Stimulated activated CD8-positive, alpha-beta memory T cell treated with anti-CD3 and anti-CD28 coated beads, Interleukin-4, amount 100 ng/mL, for 48 hours (primary cell): ENCODE results near the gene RANBP10.
"Not testable (repeated sequence)": the region's sequence is repeated elsewhere in the genome, so short reads cannot be mapped to it uniquely, and the experiment has no call there.

ENCODE experiments used
- DNase-seq: peaks from one replicate; pipeline ENCODE4 v3.0.0-alpha.2; 2020

Gene RANBP10

GRCh38 chr16:67707790-67708189 lies 98.6 kb downstream of the RANBP10 start:
- no peak for DNase-seq

DNA sequence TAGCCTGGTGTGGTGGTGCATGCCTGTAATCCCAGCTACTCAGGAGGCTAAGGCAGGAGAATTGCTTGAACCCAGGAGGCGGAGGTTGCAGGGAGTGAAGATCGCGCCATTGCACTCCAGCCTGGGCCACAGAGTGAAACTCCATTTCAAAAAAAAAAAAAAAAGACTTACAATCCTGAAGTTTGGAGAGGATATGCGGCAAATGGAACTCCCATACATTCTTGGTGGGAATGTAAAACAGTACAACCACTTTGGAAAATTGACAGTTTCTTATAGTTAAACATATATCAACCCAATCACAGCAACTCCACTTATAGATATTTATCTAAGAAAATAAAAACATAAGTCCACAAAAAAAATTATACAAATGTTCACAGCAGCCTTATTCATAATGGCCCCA lies 99.2 kb downstream of the RANBP10 start:
- no peak for DNase-seq

DNA sequence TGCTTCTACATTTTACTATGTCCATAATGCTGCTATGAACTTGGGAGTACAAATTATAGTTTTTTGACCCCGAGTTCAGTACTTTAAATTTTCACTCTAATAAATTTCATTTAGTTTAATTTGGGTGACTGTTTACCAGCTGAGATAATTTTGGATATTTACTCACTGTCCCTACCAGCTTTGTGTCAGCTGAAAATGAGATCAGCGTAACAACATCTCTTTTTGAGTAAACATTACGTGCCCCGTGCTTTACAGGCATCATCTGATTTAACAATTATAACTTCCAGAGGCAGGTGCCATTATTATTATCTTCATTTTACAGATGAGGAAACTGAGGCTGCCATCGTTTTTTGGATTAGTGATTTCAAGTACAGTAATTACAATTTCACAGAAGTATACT lies 102.2 kb downstream of the RANBP10 start:
- no peak for DNase-seq

GRCh38 chr16:67703626-67704025 lies 102.7 kb downstream of the RANBP10 start:
- DNase-seq, result no peak

DNA sequence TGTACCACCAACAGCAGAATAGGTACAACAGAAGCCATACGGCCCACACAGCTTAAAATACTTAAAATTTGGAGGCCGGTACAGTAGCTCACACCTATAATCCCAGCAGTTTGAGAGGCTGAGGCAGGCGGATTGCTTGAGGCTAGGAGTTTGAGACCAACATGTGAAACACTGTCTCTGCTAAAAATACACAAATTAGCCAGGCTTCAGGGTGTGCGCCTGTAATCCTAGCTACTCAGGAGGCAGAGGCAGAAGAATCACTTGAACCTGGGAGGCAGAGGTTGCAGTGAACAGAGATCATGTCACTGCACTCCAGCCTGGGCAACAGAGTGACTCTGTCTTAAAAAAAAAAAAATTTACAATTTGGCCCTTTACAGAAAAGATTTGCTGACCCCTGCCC lies 104.2 kb downstream of the RANBP10 start:
- no peak for DNase-seq

GRCh38 chr16:67701420-67701819 lies 104.9 kb downstream of the RANBP10 start:
- DNase-seq, result no peak

DNA sequence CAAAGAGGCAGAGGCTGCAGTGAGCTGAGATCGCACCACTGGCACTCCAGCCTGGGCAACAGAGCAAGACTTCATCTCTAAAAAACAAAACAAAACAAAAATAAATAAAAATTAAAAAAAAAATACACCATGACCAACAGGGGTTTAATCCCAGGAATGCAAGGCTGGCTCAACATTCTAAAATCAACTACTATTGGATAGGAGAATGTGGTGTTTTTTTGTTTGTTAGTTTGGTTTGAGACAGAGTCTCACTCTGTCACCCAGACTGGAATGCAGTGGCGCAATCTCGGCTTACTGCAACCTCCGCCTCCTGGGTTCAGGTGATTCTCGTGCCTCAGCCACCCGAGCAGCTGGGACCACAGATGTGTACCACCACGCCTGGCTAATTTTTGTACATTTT lies 107.1 kb downstream of the RANBP10 start:
- DNase-seq, result no peak

- no peak for DNase-seq
Measured at GRCh38 chr16:67697422-67698185, 108.8 kb downstream of the RANBP10 start.

DNA sequence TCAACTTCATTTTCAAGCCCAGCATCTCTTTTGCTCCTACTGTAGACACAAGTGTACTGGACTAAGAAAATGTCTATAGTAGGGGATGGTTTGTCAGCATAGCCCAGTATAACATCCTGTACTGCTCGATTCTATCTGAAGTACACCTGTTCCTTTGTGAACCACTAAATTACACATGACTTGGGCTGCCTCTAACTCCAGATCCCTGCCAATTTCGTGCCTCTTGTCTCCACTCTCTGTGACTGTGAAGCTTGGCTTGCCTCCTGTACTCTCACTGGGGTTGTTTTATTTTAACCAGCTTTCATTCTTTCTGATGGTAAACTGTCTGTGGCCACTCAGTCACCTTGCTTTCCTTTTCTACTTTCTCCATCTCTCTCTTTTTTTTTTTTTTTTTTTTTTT lies 111.7 kb downstream of the RANBP10 start:
- DNase-seq, result no peak

GRCh38 chr16:67693517-67694285 lies 112.7 kb downstream of the RANBP10 start:
- DNase-seq, result not testable (repeated sequence)

DNA sequence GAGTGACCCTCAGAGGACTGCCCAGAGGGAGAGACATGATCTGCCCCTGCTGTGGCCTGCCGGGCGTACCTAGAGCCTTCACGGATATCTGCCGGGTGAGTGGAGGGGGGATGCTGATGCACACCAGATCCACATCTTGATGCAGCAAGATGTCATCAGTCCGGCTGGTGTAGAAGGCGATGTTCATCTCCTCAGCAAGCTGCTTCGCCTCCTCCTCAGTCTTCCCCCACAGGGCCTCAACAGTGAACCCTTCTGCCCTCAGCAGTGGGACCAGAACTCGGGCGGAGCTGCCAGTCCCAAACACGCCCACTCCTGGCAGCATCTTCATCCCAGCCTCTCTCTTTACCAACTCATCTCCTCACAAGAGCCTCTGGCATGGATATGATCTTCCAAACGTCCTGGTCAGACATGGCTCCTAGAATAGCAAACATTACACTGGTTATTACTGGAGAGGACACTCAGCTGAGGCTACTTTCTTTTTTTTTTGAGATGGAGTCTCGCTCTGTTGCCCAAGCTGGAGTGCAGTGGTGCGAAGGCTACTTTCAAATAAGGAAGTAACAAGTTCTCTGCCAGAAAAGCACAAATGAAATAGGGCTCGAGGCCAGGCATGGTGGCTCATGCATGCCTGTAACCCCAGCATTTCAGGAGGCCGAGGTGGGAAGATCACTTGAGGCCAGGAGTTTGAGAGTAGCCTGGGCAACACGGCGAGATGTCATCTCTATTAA lies 120.8 kb downstream of the RANBP10 start:
- DNase-seq, result no peak

GRCh38 chr16:67683767-67684166 lies 122.6 kb downstream of the RANBP10 start:
- DNase-seq, result no peak

- DNase-seq, result no peak
Measured at GRCh38 chr16:67679935-67680897, 126.1 kb downstream of the RANBP10 start.

DNA sequence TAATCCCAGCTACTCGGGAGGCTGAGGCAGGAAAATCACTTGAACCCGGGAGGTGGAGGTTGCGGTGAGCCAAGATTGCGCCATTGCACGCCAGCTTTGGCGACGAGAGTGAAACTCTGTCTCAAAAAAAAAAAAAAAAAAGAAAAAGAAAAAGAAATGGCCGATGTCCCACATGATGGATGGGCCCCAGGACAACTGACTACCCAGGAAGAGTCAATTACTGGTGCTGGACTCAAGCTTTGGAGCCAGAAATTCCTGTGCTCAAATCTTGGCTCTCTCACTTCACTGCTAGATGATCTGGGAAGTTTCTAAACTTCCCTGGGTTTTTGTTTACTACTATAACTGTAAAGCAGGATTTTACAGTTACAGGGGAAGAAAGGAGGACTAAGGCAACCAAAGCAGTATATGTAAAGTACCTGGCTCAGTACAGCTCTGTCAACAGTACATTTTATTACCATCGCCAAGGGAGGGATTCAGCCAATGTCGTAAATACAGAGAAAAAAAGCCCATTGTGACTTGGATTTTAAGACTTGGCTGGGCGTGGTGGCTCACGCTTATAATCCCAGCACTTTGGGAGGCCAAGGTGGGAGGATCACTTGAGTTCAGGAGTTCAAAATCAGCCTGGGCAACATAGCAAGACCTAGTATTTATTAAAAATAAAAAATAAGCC lies 127.9 kb downstream of the RANBP10 start:
- no peak for DNase-seq

DNA sequence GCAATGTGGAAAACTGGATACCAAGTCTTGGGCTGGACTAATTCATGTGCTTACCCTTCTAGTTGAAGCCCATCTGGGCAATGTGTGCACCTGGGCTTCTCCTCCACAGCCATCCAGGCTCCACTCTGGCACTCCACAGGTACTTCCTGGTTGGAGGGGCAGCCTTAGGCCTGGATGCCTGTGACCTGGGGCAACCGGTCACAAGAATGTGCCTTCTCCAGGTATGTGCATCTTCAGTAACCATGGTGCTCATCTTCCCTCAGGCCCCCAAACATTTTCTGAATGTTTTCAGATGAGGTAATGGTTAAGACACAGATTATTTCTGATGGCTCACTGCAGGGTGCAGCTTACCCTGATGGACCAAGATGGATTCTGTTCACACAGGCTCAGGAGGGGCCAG lies 128.6 kb downstream of the RANBP10 start:
- DNase-seq, result no peak

DNA sequence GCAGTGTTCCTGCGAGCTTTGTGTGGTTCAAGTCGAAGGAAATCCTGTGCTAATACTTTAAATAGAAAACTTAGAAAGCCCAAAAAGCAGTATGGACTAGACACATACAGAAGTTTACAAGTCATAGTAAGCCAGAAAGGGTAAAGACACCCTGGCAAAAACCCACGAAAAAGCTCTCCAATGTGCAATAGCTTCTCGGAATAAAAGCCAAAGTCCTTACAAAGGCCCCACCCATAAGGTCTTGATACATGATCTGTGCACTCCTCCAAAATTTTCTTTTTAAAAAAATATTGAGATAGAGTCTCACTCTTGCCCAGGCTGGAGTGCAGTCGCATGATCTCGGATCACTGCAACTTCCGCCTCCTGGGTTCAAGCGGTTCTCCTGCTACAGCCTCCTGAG lies 129.4 kb downstream of the RANBP10 start:
- DNase-seq, result no peak

GRCh38 chr16:67676516-67676915 lies 129.8 kb downstream of the RANBP10 start:
- DNase-seq, result no peak

DNA sequence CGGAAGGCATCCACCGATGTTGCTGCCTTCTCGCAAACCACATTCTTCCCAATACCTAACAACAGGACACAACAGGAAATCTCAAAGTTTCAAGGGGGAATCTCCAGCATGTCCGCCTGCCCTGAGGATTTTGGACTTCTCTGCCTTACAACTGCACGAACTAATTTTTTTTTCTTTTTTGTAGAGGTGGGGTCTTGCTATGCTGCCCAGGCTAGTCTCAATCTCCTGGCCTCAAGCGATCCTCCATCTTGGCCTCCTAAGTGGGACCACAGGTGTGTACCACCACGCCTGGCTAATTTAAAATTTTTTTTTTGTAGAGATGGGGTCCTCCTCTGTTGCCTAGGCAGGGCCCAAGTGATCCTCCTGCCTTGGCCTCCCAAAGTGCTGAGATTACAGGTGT lies 130.4 kb downstream of the RANBP10 start:
- DNase-seq, result no peak

DNA sequence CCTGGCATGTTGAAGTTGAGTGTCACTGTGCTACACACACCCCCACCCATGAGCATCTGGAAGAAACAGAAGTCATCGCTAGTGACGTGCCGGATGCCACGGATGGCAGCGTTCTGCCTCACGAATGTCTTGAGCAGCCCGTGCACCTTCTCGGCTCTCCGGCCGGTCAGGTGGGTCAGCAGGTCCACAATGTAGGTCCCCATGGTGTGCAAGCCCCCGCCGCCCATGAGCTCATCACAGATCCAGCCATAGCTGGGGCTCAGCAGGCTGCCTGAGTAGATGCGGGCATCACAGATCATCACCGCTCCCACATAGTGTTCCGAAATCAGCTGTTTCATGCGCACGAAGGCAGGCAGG lies 130.8 kb downstream of the RANBP10 start:
- no peak for DNase-seq

GRCh38 chr16:67674851-67675578 lies 131.3 kb downstream of the RANBP10 start:
- no peak for DNase-seq
